ENCODE data around the gene ITGB6.
A peak's percentile ranks its signal among the peaks of the same experiment; 100 is the strongest.
"Not testable (repeated sequence)": the region's sequence is repeated elsewhere in the genome, so short reads cannot be mapped to it uniquely, and the experiment has no call there.

The ITGB6 gene

DNA sequence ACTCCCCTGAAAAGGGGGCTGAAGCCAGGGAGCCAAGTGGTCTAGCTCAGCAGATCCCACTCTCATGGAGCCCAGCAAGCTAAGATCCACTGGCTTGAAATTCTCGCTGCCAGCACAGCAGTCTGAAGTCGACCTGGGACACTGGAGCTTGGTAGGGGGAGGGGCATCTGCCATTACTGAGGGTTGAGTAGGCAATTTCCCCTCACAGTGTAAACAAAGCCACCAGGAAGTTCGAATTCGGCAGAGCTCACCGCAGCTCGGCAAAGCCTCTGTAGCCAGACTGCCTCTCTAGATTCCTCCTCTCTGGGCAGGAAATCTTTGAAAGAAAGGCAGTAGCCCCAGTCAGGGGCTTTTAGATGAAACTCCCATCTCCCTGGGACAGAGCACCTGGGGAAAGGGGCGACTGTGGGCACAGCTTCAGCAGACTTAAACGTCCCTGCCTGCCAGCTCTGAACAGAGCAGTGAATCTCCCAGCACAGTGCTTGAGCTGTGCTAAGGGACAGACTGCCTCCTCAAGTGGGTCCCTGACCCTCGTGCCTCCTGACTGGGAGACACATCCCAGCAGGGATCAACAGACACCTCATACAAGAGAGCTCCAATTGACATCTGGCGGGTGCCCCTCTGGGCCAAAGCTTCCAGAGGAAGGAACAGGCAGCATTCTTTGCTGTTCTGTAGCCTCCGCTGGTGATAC is 18.8 kb downstream of the ITGB6 start:
- peak; percentile 69 for DNase-seq

DNA sequence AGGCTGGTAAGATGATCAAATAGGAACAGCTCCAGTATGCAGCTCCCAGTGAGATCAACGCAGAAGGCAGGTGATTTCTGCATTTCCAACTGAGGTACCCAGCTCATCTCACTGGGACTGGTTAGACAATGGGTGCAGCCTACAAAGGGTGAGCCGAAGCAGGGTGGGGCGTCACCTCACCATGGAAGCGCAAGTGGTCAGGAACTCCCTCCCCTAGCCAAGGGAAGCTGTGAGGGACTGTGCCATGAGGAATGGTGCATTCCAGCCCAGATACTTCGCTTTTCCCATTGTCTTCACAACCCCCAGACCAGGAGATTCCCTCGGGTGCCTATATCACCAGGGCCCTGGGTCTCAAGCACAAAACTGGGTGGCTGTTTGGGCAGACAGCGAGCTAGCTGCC is 19.4 kb downstream of the ITGB6 start:
- not testable (repeated sequence) for DNase-seq

GRCh38 chr2:160180172-160180571 is 19.9 kb downstream of the ITGB6 start:
- DNase-seq: no peak

GRCh38 chr2:160175169-160176134 is 24.6 kb downstream of the ITGB6 start:
- DNase-seq: no peak

- no peak for DNase-seq
Observed at GRCh38 chr2:160174322-160174721, 25.8 kb downstream of the ITGB6 start.

GRCh38 chr2:160169988-160170387 is 30.1 kb downstream of the ITGB6 start:
- DNase-seq: no peak

DNA sequence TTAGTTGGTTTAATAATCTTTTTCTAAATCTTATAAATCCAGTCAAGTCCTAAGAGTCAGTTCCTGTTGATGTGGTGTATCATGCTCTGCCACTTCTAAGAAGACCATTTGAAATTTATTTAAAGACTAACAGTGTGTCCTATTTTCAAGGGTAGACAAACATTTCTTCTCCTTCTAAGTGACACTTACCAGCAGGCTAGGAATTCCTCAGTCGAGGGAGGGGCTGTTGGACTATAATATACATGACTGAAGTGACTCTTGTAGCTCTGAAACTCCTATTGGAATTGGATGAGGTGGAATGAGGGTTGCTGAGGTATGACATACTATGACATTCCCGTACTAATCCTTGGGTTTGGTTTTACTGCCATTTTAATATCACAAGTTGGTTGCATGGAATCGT is 30.6 kb downstream of the ITGB6 start:
- no peak for DNase-seq

DNA sequence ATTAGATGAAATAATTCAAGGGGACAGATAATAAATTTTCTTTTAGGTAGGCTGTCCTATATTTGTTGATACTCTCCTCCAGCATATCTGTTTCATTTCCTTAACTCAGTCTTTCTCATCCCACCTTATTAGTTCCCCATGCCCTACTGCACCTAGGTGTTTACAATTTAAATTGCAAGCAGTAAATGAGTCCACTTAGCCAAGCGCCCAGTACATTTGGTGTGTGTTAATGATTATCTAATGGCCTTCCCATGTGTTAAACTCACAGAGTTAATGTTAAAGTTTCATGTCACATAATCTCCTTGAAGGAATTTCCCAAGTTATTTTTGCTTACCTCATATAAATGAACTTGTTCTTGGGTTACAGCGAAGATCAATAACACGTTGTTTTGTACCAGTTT is 31.2 kb downstream of the ITGB6 start:
- no peak for DNase-seq

DNA sequence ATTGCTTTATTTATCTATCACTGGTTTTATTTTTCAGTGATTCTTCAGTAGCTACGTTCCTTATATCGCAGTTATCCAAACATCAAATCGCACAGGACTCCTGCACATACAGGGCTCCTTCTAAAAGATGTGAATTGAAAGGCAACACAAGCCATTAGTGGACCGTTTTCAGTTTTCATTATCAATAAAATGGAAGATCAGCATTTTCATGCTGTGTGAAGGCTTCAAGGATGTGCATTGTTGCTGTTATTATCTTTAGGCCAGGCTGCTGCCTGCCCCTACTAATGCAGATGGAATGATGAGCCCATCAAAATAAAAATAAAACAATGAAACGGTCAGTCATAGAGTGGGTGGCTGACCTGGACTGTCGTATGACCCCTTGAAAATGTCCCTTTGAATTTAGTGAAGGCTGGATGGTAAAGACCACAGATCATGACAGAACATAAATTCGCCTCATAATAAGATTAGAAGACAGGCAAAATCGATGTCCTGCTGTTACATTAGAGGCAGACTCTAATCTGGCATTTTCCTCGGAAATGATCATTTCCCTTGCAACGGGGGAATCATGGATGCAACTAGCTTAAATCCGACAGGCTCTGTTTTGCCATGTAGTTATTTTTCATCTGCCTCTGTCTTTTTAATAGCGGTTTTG is 32.9 kb downstream of the ITGB6 start:
- no peak for DNase-seq

DNA sequence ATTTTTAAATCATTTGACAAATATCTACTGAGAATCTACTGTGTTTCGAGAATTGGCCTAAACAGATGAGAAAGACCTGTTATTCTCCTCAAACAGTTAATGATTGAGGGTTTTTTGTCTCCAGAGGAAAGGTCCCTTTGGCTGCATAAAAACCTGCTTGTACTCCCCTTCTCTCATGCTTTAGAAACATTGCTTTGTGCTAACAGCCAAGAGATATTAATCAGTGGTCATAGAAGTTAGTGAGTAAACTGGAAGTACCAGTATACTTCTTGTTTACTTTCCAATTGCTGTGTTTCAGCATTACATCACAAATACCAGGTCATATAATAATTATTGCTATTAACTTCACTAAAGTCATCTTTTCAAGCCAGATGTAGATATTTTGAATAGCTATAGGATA is 34.1 kb downstream of the ITGB6 start:
- no peak for DNase-seq

DNA sequence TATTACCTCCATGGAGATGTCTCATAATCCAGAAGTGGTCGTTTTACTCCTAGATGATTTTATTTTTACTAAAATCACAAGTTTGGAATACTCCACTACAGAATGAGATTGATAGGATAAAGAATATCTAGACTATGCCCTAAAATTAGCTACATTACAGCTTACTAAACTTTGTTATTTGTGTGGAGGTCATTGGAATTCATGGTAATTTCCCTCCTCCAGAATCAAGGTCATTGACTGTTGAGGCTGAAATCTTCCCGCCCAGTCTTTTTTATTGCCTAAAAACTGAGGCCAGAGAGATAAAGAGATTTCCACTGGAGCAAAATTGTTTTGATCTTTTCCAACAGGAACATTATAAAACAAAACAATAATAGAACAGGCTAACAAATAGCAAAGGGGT is 35.0 kb downstream of the ITGB6 start:
- DNase-seq: no peak

- DNase-seq: no peak
Observed at GRCh38 chr2:160157861-160158829, 41.9 kb downstream of the ITGB6 start.

DNA sequence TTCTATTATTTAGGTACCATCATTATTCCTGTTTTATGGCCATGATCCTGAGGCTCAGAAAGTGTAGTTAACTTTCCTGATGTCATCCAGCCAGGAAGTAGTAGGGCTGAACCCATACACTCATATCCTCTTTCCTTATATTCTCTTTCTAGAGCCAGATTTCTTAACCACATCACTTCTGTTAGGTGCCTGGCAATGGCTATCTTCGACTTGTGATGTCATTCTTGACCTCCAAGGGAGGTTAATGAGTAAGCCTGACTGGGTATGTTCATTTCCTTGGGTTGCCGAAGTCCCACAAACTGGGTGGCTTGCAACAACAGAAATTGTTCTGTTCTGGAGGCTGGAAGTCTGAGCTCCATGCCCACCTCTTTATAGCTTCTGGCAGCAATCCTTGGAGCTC is 43.4 kb downstream of the ITGB6 start:
- DNase-seq: peak; percentile 44

DNA sequence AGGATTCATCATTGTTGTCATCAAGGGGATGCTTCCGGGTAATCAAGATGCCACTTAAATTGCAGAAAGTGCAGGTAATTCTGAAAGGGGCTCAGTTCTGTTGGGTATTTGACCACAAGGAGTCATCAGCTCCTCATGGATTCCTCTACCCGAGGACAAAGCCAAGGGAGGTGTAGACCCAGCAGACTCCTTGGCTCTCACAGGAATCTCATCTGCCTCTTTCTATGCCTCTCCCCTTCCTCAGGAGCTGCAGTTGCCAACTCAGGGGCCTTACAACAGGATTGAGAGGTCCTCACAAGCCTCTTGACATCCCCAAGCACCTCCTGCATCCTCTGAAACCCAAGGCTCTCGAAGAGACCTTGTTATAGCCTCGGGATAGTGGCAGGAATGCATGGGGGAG is 44.0 kb downstream of the ITGB6 start:
- no peak for DNase-seq

- not testable (repeated sequence) for DNase-seq
Observed at GRCh38 chr2:160148419-160148818, 51.7 kb downstream of the ITGB6 start.

DNA sequence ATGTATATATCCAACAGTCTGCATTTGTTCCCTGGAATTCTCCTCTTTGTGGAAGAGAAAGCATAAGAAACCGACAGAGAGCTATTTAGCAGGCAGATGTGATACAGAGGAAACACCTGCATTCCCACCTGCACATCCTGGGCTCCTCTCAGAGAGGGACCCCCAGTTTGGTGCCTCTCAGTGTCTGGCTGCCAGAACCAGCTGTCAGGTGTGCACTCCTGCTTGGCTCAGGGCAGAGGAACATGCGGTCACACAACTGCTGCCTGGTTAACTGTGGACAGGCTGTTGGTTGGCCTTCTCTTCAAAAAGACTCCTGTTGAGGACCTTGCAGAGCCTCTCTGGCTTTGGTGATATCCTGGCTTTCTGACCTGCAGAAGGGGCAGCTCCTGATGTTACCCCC is 54.6 kb downstream of the ITGB6 start:
- DNase-seq: no peak

DNA sequence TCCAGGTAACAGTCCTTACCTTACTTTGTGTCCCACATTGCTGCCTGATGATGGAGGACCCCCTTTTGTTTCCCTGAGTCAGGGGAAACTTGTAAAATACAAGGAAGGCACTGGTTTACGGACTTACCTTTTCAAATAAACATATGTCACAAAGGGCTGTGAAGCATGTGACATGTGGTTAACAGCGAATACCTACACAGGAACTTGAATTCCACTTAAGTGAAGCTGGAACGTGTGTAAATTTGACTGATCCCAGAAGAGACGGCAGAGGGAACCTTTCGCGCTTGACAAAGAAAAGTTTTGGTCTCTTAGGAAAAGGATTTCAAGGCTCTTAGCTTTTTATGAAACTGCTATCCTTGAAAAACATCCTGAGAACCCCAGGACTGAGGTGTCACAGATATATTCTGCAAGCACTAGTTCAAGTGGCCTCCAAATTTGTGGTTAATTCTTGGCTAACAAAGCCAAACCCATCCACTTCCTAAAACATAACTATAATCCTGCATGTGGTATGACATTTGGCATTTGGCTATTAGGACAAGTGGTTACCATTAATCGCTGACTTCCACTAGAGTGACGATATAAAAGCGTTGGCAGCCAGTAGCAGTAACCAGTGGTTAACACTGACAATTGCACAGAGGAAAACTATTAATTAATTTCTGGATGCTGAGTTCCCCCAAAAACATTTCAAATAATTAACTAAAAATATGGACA is 55.6 kb downstream of the ITGB6 start:
- DNase-seq: no peak

DNA sequence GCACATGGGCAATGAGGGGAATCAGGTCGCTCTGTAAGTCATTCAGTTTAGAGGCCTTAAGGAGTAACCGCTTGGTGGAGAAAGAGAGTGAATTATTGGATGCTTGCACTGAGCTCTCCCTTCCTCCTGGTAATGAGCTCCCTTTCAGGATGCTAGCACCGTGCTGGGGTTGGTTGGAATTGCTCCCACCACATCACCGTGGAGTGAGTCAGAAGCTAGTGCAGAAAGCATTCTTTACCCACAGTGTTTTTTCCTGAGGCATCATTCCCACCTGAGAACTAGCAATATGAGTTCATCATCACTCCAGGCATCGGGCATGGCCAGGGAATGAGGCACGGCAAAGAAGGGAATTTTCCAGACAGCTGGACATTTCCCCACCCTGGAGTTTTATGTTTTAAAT is 57.6 kb downstream of the ITGB6 start:
- DNase-seq: no peak

GRCh38 chr2:160141912-160142311 is 58.2 kb downstream of the ITGB6 start:
- no peak for DNase-seq

- peak; percentile 24 for DNase-seq
Observed at GRCh38 chr2:160141419-160141818, 58.7 kb downstream of the ITGB6 start.

GRCh38 chr2:160140471-160140870 is 59.6 kb downstream of the ITGB6 start:
- peak; percentile 50 for DNase-seq

DNA sequence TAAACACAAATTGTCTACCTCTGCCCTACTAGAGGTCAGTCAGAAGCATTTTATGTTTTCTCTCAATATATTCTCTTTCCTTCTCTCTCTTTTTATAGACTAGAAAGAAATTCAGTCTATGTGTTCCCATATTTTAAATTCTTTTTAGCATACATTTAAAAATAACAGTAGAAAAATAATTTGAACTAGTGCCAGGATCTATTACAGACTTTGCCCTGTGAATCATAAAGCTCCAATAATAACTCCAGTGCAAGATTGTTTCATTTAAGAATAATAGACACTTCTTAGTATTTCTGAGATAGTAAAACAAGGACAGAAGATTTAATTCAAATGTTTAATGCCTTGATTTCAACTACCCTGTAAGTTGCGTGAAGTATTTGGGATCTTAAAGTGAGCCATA is 60.1 kb downstream of the ITGB6 start:
- peak; percentile 38 for DNase-seq
